HG03135 (cell line): ENCODE results near the gene PPIG.
"Not testable (repeated sequence)": the region's sequence is repeated elsewhere in the genome, so short reads cannot be mapped to it uniquely, and the experiment has no call there.

Experiments
- ATAC-seq: cut with Tn5 transposase; IDR thresholded peaks from one replicate; pipeline ENCODE4 v1.9.1; 2021; ENCODE audit warnings: mild to moderate bottlenecking, moderate library complexity; ENCODE audit not compliant: unreplicated experiment

PPIG gene

DNA sequence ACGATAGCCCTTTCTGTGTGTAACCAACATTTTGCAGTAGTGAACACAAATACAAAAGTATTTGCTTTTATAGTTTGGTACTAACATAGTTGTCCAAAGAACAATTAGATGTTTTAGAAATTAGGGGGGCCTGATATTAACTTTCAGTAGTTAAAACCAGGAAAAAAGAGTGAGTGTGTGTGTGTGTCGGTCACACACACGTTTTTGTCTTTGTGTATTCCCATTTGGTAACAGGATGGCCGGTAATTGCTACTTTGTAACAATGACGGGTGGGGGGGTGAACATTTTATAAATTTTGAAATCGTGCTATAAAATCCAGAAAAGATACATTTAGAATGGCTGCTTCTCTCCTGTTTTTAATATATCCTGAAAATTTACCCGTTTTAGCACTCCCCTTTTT, 1.5 kb downstream of the PPIG start:
- ATAC-seq, result no peak

DNA sequence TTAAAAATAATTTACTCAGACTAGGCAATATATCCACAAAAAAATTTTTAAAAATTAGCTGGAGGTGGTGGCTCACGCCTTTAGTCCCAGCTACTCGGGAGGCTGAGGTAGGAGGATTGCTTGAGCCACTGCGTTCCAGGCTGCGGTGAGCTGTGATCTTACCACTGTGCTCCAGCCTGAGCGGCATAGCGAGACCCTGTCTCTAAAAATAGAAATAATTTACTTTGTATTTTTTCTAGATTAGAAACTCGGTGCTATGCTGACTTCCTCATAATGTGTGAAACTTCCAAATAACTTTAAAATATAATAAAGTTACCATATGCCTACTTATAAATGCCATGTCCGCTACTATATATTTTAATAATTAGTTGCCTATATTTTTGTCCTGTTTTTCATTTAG, 6.7 kb downstream of the PPIG start:
- no peak for ATAC-seq

DNA sequence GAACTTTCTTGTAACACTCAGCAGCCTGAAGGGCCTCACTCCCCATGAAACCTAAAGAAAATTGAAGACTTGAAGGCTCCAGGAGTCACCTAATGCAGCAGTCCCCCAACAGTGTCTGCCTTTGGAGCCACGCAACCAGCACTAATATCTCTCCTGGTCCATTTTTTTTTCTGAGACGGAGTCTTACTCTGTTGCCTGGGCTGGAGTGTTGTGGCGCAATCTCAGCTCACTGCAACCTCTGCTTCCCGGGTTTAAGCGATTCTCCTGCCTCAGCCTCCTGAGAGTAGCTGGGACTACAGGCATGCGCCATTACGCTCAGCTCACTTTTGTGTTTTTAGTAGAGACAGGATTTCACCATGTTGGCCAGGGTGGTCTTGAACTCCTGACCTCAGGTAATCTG, 12.4 kb downstream of the PPIG start:
- ATAC-seq, result not testable (repeated sequence)

DNA sequence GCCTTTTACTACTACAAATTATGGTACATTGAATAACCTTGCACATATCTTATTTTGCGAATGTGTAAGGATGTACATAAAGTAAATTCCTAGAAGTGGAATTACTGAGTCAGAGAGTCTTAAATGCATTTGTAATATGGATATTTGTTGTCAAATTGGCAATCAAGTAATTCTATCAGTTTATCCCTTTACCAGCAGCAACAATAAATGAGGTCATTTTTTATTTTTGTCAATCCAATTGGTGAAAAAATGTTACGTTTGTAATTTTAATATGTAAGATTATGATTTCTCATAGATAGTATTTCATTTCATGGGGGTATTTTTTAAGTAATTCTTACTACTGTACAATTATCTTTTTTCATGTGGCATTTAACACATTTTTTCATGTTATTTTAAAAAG, 14.8 kb downstream of the PPIG start:
- no peak for ATAC-seq

GRCh38 chr2:169599568-169599967, 15.4 kb downstream of the PPIG start:
- no peak for ATAC-seq

GRCh38 chr2:169609264-169609663, 25.1 kb downstream of the PPIG start:
- no peak for ATAC-seq

DNA sequence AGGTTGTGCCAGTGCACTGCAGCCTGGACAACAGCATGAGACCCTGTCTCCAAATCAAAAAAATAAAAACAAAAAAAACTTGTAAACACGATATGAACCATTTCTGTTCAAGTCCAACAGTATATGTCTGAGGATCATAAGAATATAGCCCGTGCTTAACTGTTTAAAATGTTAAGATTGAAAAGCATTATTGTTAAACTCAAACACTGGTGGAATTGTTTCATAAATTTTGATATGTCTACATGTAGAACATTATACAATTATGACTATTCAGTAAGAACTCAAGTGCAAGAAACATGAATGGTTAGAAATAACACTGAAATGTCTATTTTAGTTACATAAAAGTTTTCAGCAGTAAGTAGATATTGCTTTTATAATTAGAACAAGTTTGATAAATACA, 29.7 kb downstream of the PPIG start:
- ATAC-seq, result no peak

DNA sequence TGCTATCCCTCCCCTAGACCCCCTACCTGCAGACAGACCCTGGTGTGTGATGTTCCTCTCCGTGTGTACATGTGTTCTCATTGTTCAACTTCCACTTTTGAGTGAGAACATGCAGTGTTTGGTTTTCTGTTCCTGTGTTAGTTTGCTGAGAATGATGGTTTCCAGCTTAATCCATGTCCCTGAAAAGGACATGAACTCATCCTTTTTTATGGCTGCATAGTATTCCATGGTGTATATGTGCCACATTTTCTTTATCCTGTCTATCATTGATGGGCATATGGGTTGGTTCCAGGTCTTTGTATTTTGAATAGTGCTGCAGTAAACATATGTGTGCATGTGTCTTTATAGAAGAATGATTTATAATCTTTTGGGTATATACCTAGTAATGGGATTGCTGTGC, 31.8 kb downstream of the PPIG start:
- ATAC-seq, result not testable (repeated sequence)

DNA sequence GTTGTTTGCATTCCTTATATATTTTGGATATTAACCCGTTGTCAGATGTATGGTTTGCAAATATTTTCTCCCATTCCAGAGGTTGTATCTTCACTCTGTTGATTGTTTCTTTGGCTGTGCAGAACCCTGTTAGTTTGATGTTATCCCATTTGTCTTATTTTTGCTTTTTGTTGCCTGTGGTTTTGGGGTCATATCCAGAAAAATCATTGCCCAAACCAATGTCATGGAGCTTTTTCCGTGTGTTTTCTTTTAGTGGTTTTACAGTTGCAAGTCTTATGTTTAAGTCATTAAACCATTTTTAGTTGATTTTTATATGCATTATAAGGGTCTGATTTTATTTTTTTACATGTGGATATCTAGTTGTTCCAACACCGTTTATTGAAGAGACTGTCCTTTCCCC, 35.8 kb downstream of the PPIG start:
- no peak for ATAC-seq

DNA sequence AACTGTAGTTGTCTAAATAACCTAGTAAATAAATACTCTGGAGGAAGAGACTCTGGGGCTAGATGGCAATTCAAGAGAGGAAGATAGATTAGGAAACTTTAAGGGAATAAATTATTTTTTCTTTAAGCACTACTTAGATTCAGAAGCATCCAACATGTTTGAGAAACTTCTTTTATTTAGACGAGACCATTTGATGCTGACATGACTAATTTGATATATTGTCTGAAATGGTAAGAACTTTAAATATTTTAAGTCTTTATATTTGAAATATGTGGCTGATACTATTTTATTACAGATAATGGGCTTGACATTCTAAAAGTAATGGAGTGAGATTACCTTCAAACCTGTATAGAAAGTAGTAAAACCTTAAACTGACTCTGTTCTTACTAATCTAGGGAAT, 36.4 kb downstream of the PPIG start:
- no peak for ATAC-seq

DNA sequence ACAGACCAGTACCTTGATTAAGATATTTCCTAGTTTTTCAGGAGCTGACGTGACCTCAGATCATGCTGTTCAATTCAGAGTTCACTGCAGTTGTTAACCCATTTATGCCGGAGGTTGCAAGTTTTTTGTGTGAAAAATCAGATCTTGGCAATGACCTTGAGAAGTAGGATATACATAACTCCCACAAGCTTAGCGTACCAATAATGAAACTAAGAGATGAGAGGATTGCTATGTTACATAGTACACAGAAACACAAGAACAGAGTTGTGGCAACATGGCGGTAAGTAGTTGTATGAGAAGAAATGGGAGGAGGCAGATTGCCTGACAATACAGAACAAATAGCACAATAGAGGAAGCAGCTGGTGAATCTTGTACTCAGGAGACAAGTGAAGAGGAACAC, 39.1 kb downstream of the PPIG start:
- no peak for ATAC-seq

- ATAC-seq, result no peak
Measured at GRCh38 chr2:169625781-169626180, 41.6 kb downstream of the PPIG start.

DNA sequence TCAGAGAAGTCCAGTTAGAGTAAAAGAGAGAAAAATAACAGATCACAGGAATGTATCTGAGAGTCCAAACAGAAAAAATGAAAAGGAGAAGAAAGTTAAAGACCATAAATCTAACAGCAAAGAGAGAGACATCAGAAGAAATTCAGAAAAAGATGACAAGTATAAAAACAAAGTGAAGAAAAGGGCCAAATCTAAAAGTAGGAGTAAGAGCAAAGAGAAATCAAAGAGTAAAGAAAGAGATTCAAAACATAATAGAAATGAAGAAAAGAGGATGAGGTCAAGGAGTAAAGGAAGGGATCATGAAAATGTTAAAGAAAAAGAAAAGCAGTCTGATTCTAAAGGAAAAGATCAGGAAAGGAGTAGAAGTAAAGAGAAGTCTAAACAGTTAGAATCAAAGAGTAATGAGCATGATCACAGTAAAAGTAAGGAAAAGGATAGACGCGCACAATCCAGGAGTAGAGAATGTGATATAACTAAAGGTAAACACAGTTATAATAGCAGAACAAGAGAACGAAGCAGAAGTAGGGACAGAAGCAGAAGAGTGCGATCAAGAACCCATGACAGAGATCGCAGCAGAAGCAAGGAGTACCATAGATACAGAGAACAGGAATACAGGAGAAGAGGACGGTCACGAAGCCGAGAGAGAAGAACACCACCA, 52.4 kb downstream of the PPIG start:
- ATAC-seq, result no peak

- no peak for ATAC-seq
Measured at GRCh38 chr2:169637620-169638019, 53.5 kb downstream of the PPIG start.

DNA sequence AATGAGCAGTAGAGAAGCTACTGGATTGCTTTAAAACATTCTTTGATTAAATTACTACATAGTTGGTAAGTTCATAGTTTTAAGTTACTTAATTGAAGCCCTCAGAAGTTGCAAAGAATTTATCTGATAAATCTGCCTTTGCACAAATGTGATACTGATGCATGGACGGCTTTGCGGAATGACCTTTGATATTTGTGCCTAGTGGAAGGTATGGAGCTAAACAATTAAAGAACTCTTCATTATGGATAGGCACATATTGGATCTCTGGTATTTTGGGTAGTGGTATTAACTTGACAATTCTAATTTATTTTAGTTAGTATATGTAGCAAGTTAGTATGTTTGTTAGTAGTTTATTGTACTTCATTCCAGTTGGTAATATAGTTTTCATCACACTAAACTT, 56.0 kb downstream of the PPIG start:
- no peak for ATAC-seq

DNA sequence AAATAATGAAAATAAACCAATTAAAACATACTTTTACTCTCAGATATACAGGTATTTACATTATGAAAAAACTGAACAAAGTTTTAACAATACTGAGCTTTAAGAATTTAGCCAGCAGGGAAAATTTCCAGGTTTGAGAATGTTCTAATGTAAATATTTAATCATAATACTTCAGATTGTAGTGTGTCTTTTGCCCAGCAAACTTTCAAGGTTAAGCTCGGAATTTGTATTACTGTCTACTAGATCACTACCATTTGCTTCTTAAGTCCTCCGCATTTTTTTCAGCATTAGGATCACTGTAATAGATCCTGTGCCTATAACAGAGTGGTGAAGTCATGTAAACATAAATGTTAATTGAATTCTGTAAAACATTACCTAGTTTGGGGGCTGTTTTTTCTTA, 57.3 kb downstream of the PPIG start:
- ATAC-seq, result no peak

DNA sequence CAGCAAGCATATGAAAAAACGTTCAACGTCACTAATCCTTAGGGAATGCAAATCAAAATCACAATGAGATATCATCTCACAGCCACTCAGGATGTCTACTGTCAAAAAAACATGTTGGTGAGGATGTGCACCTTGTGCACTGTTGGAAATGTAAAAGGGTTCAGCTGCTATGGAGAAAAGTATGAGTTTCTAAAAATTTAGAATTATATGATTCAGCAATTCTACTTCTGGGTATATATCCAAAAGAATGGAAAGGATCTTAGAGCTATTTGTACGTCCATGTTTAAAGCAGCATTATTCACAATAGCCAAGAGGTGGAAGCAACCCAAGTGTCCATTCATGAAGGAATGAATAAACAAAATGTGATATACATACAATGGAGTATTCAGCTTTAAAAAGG, 60.0 kb downstream of the PPIG start:
- ATAC-seq, result no peak

- ATAC-seq, result no peak
Measured at GRCh38 chr2:169647496-169647895, 63.3 kb downstream of the PPIG start.

DNA sequence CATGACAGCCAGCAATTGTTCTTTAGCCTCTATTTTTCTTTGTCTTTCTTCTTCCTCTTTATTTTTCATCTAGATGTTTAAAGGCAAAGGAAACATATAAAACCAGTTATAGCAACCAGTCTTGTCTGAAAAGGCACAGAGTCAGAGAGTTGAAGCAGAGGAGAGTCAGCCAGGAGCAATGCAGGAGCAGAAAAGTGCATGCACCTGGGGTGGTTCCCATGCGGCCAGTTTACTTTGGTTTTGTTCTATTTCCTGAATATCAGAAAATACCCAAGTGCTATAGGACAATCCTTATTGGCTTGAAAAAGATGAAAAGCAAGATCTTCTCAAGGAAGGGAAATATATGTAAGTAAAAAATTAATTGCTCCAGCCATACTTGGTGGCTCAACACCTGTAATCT, 65.1 kb downstream of the PPIG start:
- ATAC-seq, result no peak

- ATAC-seq, result no peak
Measured at GRCh38 chr2:169653636-169654035, 69.5 kb downstream of the PPIG start.

DNA sequence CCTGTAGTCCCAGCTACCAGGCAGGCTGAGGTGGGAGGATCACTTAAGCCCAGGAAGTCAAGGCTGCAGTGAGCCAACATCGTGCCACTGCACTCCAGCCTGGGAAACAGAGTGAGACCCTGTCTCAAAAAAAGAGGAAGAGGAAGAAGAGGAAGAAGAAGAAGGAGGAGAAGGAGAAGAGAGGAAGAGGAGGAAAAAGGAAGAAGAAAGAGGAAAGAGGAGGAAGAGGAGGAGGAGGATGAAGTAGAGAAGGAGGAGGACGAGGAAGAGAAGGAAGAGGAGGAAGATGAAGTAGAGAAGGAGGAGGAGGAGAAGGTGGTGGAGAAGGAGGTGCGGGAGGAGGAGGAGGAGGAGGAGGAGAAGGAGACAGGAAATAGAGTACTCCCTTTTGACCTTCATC, 72.0 kb downstream of the PPIG start:
- no peak for ATAC-seq

GRCh38 chr2:169658877-169659276, 74.7 kb downstream of the PPIG start:
- ATAC-seq, result no peak

- no peak for ATAC-seq
Measured at GRCh38 chr2:169659320-169659719, 75.2 kb downstream of the PPIG start.

GRCh38 chr2:169661265-169661664, 77.1 kb downstream of the PPIG start:
- no peak for ATAC-seq
